ENCODE measurements around the gene MC1R.
"Not testable (repeated sequence)": the region's sequence is repeated elsewhere in the genome, so short reads cannot be mapped to it uniquely, and the experiment has no call there.

Gene MC1R

DNA sequence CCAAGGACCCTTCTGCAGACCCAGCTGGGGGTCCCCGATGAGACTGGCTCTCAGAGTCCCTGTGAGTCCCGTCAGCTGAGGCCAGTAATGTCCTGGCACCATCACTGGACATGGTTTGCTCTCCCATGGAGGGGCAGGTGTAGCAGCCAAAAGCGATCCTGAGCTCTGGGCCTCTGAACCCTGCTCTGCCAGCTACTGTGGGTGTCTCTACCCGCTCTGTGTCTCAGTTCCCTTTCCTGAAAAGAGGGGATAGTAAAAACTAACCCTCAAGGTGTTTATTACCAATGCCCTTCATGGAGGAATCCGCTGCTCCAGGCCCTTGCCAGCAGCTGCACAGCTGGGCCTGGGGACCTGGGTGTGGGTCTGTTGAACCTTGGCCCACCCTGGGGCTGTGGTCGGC lies 13.3 kb downstream of the MC1R start:
- Histone ChIP-seq H3K36me3 (ENCODE audit: control insufficient read depth, insufficient read depth, low read length) (no peaks in the 10 kb centered on the region), H2AFZ (no peak overlapping the region), H3K27me3 (ENCODE audit: control insufficient read depth, insufficient read depth, low read length) (no peaks in the 10 kb centered on the region), H3K4me2 (ENCODE audit: low read length) (no peak overlapping the region), H3K4me3 (ENCODE audit: low read depth, low read length) (no peak overlapping the region), H3K9me3 (ENCODE audit: control insufficient read depth, low read length) (no peaks in the 10 kb centered on the region), H3K79me2 (no peaks in the 10 kb centered on the region), H3K4me1 (no peaks in the 10 kb centered on the region), H3K27ac (no peak overlapping the region), H3K9ac (no peak overlapping the region)
- TF ChIP-seq, protein P1, sequence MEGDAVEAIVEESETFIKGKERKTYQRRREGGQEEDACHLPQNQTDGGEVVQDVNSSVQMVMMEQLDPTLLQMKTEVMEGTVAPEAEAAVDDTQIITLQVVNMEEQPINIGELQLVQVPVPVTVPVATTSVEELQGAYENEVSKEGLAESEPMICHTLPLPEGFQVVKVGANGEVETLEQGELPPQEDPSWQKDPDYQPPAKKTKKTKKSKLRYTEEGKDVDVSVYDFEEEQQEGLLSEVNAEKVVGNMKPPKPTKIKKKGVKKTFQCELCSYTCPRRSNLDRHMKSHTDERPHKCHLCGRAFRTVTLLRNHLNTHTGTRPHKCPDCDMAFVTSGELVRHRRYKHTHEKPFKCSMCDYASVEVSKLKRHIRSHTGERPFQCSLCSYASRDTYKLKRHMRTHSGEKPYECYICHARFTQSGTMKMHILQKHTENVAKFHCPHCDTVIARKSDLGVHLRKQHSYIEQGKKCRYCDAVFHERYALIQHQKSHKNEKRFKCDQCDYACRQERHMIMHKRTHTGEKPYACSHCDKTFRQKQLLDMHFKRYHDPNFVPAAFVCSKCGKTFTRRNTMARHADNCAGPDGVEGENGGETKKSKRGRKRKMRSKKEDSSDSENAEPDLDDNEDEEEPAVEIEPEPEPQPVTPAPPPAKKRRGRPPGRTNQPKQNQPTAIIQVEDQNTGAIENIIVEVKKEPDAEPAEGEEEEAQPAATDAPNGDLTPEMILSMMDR (IDR thresholded peaks at IDR 0.05): no peak

- not testable (repeated sequence) for H3K27ac ChIP-seq; H3K9me3 ChIP-seq (ENCODE audit: control insufficient read depth, low read length); H3K4me2 ChIP-seq (ENCODE audit: low read length); H3K36me3 ChIP-seq (ENCODE audit: control insufficient read depth, insufficient read depth, low read length); H3K27me3 ChIP-seq (ENCODE audit: control insufficient read depth, insufficient read depth, low read length); H3K4me3 ChIP-seq (ENCODE audit: low read depth, low read length); H2AFZ ChIP-seq; H3K4me1 ChIP-seq; H3K79me2 ChIP-seq; H3K9ac ChIP-seq
These were observed 15.4 kb downstream of the MC1R start for GRCh38 chr16:89934019-89934418.

- Histone ChIP-seq H3K36me3 (ENCODE audit: control insufficient read depth, insufficient read depth, low read length) (no peaks in the 10 kb centered on the region), H3K4me2 (ENCODE audit: low read length) (no peak overlapping the region), H3K4me3 (ENCODE audit: low read depth, low read length) (no peak overlapping the region), H3K79me2 (no peaks in the 10 kb centered on the region), H3K4me1 (no peaks in the 10 kb centered on the region), H3K27me3 (ENCODE audit: control insufficient read depth, insufficient read depth, low read length) (no peaks in the 10 kb centered on the region), H3K27ac (no peak overlapping the region), H3K9me3 (ENCODE audit: control insufficient read depth, low read length) (no peaks in the 10 kb centered on the region), H3K9ac (no peak overlapping the region), H2AFZ (no peak overlapping the region)
- TF ChIP-seq, protein P1 (IDR thresholded peaks at IDR 0.05): no peak
These were observed 16.2 kb downstream of the MC1R start for GRCh38 chr16:89934611-89935553.

DNA sequence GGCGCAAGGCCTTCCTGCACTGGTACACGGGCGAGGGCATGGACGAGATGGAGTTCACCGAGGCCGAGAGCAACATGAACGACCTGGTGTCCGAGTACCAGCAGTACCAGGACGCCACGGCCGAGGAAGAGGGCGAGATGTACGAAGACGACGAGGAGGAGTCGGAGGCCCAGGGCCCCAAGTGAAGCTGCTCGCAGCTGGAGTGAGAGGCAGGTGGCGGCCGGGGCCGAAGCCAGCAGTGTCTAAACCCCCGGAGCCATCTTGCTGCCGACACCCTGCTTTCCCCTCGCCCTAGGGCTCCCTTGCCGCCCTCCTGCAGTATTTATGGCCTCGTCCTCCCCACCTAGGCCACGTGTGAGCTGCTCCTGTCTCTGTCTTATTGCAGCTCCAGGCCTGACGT lies 17.0 kb downstream of the MC1R start:
- not testable (repeated sequence) for H3K4me2 ChIP-seq (ENCODE audit: low read length); H2AFZ ChIP-seq; H3K4me3 ChIP-seq (ENCODE audit: low read depth, low read length); H3K27me3 ChIP-seq (ENCODE audit: control insufficient read depth, insufficient read depth, low read length); H3K79me2 ChIP-seq; H3K27ac ChIP-seq; H3K9ac ChIP-seq; H3K9me3 ChIP-seq (ENCODE audit: control insufficient read depth, low read length); H3K4me1 ChIP-seq; H3K36me3 ChIP-seq (ENCODE audit: control insufficient read depth, insufficient read depth, low read length)

- Histone ChIP-seq H2AFZ (no peak overlapping the region), H3K36me3 (ENCODE audit: control insufficient read depth, insufficient read depth, low read length) (no peaks in the 10 kb centered on the region), H3K4me3 (ENCODE audit: low read depth, low read length) (no peak overlapping the region), H3K79me2 (no peaks in the 10 kb centered on the region), H3K4me1 (no peaks in the 10 kb centered on the region), H3K9ac (no peak overlapping the region), H3K27me3 (ENCODE audit: control insufficient read depth, insufficient read depth, low read length) (no peaks in the 10 kb centered on the region), H3K27ac (no peak overlapping the region), H3K9me3 (ENCODE audit: control insufficient read depth, low read length) (no peaks in the 10 kb centered on the region), H3K4me2 (ENCODE audit: low read length) (no peak overlapping the region)
- TF ChIP-seq, protein P1 (IDR thresholded peaks at IDR 0.05): no peak
These were observed 17.4 kb downstream of the MC1R start for GRCh38 chr16:89936034-89936433.
